HEK293 (cell line): ENCODE data around the gene CIITA.

Source experiments
- CTCF ChIA-PET: fragments of 350-600 bp; formaldehyde crosslinking; extraction: SDS; loops from one replicate; lab custom pipeline; 2021; ENCODE audit warnings: antibody characterized with exemption; lab: Yijun Ruan, JAX
- POLR2A ChIA-PET: fragments of 300-600 bp; formaldehyde crosslinking; extraction: SDS; loops from one replicate; lab custom pipeline; 2020; ENCODE audit warnings: antibody characterized with exemption, inconsistent platforms; lab: Yijun Ruan, JAX
- H3K27ac ChIP-seq: fragments of 200-500 bp; sonication (Bioruptor generic); 2 replicates; pipeline ENCODE4 v1.5.1; 2014; ENCODE audit warnings: low read depth, low read length, control low read depth, inconsistent platforms; ENCODE audit errors: extremely low read depth
- H3K36me3 ChIP-seq, 2 experiments: fragments of 200-500 bp in 1 of 2; sonication (Bioruptor generic) in 1 of 2; 1 replicate in 1 of 2; 2 replicates in 1 of 2; pipeline ENCODE4 v1.5.1; 2014 to 2017; ENCODE audit warnings: inconsistent platforms in 2 of 2, low read length in 2 of 2; ENCODE audit not compliant: control insufficient read depth in 2 of 2, insufficient read depth in 1 of 2
- H3K4me1 ChIP-seq: fragments of 200-500 bp; sonication (Bioruptor generic); 2 replicates; pipeline ENCODE4 v1.5.1; 2014; ENCODE audit warnings: mild to moderate bottlenecking, low read length, inconsistent platforms; ENCODE audit not compliant: control insufficient read depth, insufficient read depth
- H3K4me3 ChIP-seq: 2 replicates; pipeline ENCODE4 v1.5.1; 2011; ENCODE audit warnings: low read depth, mild to moderate bottlenecking, control low read depth, low read length, moderate library complexity
- H3K9me3 ChIP-seq: fragments of 200-500 bp; sonication (Bioruptor generic); 2 replicates; pipeline ENCODE4 v1.5.1; 2014; ENCODE audit warnings: low read depth, low read length, inconsistent platforms; ENCODE audit not compliant: control insufficient read depth, insufficient read depth
- HOXC10 ChIP-seq: sonication (generic); formaldehyde crosslinking; IDR thresholded peaks from 2 replicates; pipeline ENCODE4 v1.8.1; 2023; ENCODE audit warnings: mild to moderate bottlenecking, missing genetic modification reagents
- OSR2 ChIP-seq: fragments of 450-650 bp; formaldehyde crosslinking; IDR thresholded peaks from 2 replicates; pipeline ENCODE4 v1.5.1; 2016; ENCODE audit warnings: missing biosample characterization, missing genetic modification characterization
- SETDB1 ChIP-seq: IDR thresholded peaks from one replicate; pipeline ENCODE4 v1.6.1; 2017; ENCODE audit warnings: mild to moderate bottlenecking, low read length, moderate library complexity, mixed read lengths; ENCODE audit not compliant: insufficient read length
- ZNF10 ChIP-seq: fragments of 450-650 bp; formaldehyde crosslinking; IDR thresholded peaks from 2 replicates; pipeline ENCODE4 v1.5.1; 2017; ENCODE audit warnings: missing biosample characterization, missing genetic modification characterization
- ZNF202 ChIP-seq: fragments of 450-650 bp; formaldehyde crosslinking; IDR thresholded peaks from 2 replicates; pipeline ENCODE4 v1.5.1; 2016; ENCODE audit warnings: missing biosample characterization, missing genetic modification characterization, borderline replicate concordance
- ZNF510 ChIP-seq: fragments of 450-650 bp; formaldehyde crosslinking; IDR thresholded peaks from 2 replicates; pipeline ENCODE4 v1.5.1; 2018; ENCODE audit warnings: mild to moderate bottlenecking, missing genetic modification characterization, missing biosample characterization; ENCODE audit not compliant: insufficient replicate concordance
- ZNF585B ChIP-seq: fragments of 450-650 bp; formaldehyde crosslinking; IDR thresholded peaks from 2 replicates; pipeline ENCODE4 v1.5.1; 2016; ENCODE audit warnings: missing biosample characterization, missing genetic modification characterization
- ZNF701 ChIP-seq: fragments of 450-650 bp; formaldehyde crosslinking; IDR thresholded peaks from 2 replicates; pipeline ENCODE4 v1.5.1; 2016; ENCODE audit warnings: missing biosample characterization, missing genetic modification characterization
- ZNF768 ChIP-seq: fragments of 450-650 bp; formaldehyde crosslinking; IDR thresholded peaks from 2 replicates; pipeline ENCODE4 v1.5.1; 2018; ENCODE audit warnings: missing biosample characterization, mild to moderate bottlenecking, missing genetic modification characterization
- TF ChIP-seq, protein P1 (sequence below): fragments of 450-650 bp; formaldehyde crosslinking; IDR thresholded peaks from 2 replicates; pipeline ENCODE4 v1.5.1; 2016; ENCODE audit warnings: missing biosample characterization, missing genetic modification characterization
- TF ChIP-seq, protein P2 (sequence below): fragments of 450-650 bp; formaldehyde crosslinking; IDR thresholded peaks from 2 replicates; pipeline ENCODE4 v1.5.1; 2016; ENCODE audit warnings: missing biosample characterization, missing genetic modification characterization
- TF ChIP-seq, protein P3 (sequence below): fragments of 450-650 bp; formaldehyde crosslinking; IDR thresholded peaks from 2 replicates; pipeline ENCODE4 v1.5.1; 2016; ENCODE audit warnings: missing biosample characterization, missing genetic modification characterization

Gene CIITA

DNA sequence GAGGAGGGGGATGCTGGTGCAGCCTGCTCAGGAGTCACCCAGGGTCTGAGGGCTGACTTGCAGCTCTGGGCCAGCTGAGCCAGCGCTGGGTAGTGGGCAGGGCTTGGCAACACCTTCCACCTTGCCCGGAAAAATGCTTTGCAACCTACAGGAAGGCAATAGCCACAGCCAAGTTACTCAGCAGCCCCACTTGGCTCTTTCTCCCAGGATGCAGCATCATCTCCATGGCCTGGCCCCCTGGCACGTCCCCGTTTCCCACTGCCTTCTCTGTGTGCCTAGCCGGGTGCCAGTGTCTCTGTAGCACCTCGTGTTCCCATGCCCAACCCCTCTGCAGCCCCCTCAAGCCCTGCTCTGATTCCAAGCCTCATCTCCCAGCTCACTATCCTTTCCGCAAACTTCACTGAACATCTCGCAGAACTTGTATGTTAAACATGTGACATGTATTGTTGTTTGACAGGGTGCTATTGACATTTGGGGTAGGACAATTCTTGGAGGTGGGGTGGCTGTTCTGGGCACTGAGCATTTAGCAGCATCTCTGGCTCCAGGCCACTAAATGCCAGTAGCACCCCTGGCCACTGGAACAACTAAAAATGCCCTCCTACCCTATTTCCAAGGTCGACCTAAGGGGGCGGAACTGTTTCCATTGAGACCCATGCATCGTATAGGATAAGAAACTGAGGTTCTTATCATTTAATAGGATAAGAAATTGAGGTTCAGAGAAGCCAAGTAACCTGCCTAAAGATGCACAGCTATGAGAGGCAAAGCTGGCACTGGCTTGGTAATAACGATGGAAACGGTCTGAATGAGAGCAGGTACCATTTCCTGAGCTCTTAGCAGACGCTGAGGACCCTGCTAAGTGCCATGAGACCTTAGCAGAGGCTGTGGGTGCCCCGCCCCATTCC is 53.1 kb downstream of the CIITA start:
- Histone ChIP-seq H3K27ac (no peak overlapping the region), H3K4me3 (no peak overlapping the region), H3K4me1 (no peaks in the 10 kb centered on the region), H3K9me3 (no peaks in the 10 kb centered on the region), H3K36me3 (peaks cover 0 to 64% of the 10 kb centered on the region in 2 experiments; a peak in 2 of 3 replicates)
- ChIA-PET POLR2A (interaction anchor here (1.7 kb wide), 1 partner anchor 12 kb away, joined by 8 read pairs; the partner anchor contains the start of gene DEXI), CTCF (interaction anchor here (0.9 kb wide), 1 partner anchor 415 kb away, joined by 3 read pairs; no protein-coding TSS in a partner anchor)
- TF ChIP-seq ZNF768 (tag by site-specific recombination): 0 out of 2 replicates have a peak, but pooled peaks have one; percentile 33
- no peak for TF ChIP-seq ZNF202 (tag by site-specific recombination)

DNA sequence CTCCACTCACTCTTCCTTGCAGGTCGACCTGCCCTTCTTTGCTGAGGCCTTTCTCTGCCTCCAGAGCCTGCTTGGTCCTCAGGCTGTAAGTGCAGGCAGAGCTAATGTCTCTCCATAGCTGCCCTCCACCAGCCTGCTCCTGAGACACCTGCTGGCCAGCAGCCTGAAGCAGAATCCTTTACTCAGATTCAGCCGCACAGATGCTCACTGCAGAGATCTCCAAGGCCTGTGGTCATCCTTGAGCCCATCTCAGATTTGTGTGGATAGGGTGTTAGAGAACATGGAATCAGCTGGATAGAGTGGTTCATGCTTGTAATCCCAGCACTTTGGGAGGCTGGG is 53.7 kb downstream of the CIITA start:
- Histone ChIP-seq H3K4me3 (no peak overlapping the region), H3K36me3 (peaks cover 0 to 61% of the 10 kb centered on the region in 2 experiments; a peak in 2 of 3 replicates), H3K9me3 (no peaks in the 10 kb centered on the region), H3K4me1 (no peaks in the 10 kb centered on the region), H3K27ac (no peak overlapping the region)
- POLR2A ChIA-PET: interaction anchor here (1.7 kb wide), 1 partner anchor 11 kb away, joined by 8 read pairs; the partner anchor contains the start of gene DEXI
- CTCF ChIA-PET: no interaction called here
- TF ChIP-seq ZNF701 (tag by site-specific recombination) (no peak), ZNF585B (tag by site-specific recombination) (no peak), ZNF510 (tag by site-specific recombination) (no peak), OSR2 (tag by site-specific recombination) (no peak)
- TF ChIP-seq, protein P1, sequence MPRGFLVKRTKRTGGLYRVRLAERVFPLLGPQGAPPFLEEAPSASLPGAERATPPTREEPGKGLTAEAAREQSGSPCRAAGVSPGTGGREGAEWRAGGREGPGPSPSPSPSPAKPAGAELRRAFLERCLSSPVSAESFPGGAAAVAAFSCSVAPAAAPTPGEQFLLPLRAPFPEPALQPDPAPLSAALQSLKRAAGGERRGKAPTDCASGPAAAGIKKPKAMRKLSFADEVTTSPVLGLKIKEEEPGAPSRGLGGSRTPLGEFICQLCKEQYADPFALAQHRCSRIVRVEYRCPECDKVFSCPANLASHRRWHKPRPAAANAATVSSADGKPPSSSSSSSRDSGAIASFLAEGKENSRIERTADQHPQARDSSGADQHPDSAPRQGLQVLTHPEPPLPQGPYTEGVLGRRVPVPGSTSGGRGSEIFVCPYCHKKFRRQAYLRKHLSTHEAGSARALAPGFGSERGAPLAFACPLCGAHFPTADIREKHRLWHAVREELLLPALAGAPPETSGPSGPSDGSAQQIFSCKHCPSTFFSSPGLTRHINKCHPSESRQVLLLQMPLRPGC: no peak
- TF ChIP-seq, protein P2, sequence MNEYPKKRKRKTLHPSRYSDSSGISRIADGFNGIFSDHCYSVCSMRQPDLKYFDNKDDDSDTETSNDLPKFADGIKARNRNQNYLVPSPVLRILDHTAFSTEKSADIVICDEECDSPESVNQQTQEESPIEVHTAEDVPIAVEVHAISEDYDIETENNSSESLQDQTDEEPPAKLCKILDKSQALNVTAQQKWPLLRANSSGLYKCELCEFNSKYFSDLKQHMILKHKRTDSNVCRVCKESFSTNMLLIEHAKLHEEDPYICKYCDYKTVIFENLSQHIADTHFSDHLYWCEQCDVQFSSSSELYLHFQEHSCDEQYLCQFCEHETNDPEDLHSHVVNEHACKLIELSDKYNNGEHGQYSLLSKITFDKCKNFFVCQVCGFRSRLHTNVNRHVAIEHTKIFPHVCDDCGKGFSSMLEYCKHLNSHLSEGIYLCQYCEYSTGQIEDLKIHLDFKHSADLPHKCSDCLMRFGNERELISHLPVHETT (tag by site-specific recombination): no peak

DNA sequence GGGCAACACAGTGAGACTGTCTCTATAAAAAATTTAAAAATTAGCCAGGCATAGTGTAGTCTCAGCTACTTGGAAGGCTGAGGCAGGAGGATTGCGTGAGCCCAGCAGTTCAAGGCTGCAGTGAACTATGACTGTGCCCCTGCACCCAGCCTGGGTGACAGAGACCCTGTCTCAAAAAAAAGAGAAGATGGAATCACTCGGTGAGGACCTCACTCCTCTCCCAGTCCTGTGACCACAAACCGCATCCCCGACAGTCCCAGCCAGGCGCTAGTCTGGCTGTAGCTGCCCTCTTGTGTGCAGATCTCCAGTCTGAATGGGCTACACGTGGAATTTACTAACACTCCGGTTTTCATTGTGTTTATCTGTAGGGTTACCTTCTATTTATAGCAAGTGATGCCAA is 54.1 kb downstream of the CIITA start:
- H3K36me3 ChIP-seq: peaks cover 0 to 60% of the 10 kb centered on the region in 2 experiments; a peak in 2 of 3 replicates
- H3K27ac ChIP-seq: no peak overlapping the region
- no peaks in the 10 kb centered on the region for H3K4me1 ChIP-seq
- ChIA-PET POLR2A (interaction anchor here (1.7 kb wide), 1 partner anchor 11 kb away, joined by 8 read pairs; the partner anchor contains the start of gene DEXI), CTCF (no interaction called here)
- TF ChIP-seq ZNF10 (no peak), SETDB1 (no peak), HOXC10 (CRISPR knock-in tag) (no peak)
- TF ChIP-seq, protein P1: no peak
- TF ChIP-seq, protein P3, sequence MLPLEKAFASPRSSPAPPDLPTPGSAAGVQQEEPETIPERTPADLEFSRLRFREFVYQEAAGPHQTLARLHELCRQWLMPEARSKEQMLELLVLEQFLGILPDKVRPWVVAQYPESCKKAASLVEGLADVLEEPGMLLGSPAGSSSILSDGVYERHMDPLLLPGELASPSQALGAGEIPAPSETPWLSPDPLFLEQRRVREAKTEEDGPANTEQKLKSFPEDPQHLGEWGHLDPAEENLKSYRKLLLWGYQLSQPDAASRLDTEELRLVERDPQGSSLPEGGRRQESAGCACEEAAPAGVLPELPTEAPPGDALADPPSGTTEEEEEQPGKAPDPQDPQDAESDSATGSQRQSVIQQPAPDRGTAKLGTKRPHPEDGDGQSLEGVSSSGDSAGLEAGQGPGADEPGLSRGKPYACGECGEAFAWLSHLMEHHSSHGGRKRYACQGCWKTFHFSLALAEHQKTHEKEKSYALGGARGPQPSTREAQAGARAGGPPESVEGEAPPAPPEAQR (tag by site-specific recombination): no peak
- no peak overlapping the region for H3K4me3 ChIP-seq
- H3K9me3 ChIP-seq: no peaks in the 10 kb centered on the region
